MM.1S (cell line): ENCODE results near the gene CREB5.

Source experiments
- EZH2 ChIP-seq: fragments of 300-600 bp; sonication (generic); optimal IDR thresholded peaks from 2 replicates; pipeline ENCODE3; 2017; ENCODE audit warnings: low read depth, mild to moderate bottlenecking, antibody characterized with exemption, low read length, mixed read lengths
- TF ChIP-seq, protein P1 (sequence below): fragments of 300-600 bp; sonication (generic); IDR thresholded peaks from 2 replicates; pipeline ENCODE4 v1.5.1; 2016; ENCODE audit warnings: antibody characterized with exemption, low read length, mixed read lengths

GRCh38 chr7:28681693-28682310, 269.5 kb downstream of the CREB5 start:
- TF ChIP-seq EZH2, result no peak
- TF ChIP-seq, protein P1, sequence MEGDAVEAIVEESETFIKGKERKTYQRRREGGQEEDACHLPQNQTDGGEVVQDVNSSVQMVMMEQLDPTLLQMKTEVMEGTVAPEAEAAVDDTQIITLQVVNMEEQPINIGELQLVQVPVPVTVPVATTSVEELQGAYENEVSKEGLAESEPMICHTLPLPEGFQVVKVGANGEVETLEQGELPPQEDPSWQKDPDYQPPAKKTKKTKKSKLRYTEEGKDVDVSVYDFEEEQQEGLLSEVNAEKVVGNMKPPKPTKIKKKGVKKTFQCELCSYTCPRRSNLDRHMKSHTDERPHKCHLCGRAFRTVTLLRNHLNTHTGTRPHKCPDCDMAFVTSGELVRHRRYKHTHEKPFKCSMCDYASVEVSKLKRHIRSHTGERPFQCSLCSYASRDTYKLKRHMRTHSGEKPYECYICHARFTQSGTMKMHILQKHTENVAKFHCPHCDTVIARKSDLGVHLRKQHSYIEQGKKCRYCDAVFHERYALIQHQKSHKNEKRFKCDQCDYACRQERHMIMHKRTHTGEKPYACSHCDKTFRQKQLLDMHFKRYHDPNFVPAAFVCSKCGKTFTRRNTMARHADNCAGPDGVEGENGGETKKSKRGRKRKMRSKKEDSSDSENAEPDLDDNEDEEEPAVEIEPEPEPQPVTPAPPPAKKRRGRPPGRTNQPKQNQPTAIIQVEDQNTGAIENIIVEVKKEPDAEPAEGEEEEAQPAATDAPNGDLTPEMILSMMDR, result no peak
